ENCODE measurements around the gene HLA-DOA.

- TF ChIP-seq CTCF (IDR thresholded peaks at IDR 0.05) (no peak), POLR2A (IDR thresholded peaks at IDR 0.05) (no peak)
Observed at GRCh38 chr6:33034554-33034953, 25.2 kb upstream of the HLA-DOA start.

All from right lobe of liver (tissue), 4 donors.